HG03066 (cell line): ENCODE results near the gene FHAD1.
"Not testable (repeated sequence)": the region's sequence is repeated elsewhere in the genome, so short reads cannot be mapped to it uniquely, and the experiment has no call there.

ENCODE experiments used
- ATAC-seq: cut with Tn5 transposase; IDR thresholded peaks from one replicate; pipeline ENCODE4 v1.9.1; 2021; ENCODE audit warnings: low read depth; ENCODE audit not compliant: unreplicated experiment

FHAD1 gene

GRCh38 chr1:15388201-15388880 lies 141.3 kb downstream of the FHAD1 start:
- no peak for ATAC-seq

GRCh38 chr1:15389828-15390227 lies 142.8 kb downstream of the FHAD1 start:
- ATAC-seq: not testable (repeated sequence)

GRCh38 chr1:15390667-15391066 lies 143.6 kb downstream of the FHAD1 start:
- ATAC-seq: no peak

GRCh38 chr1:15391366-15391765 lies 144.3 kb downstream of the FHAD1 start:
- ATAC-seq: no peak

GRCh38 chr1:15393475-15394257 lies 146.6 kb downstream of the FHAD1 start:
- ATAC-seq: no peak

GRCh38 chr1:15394258-15394690 lies 147.3 kb downstream of the FHAD1 start:
- no peak for ATAC-seq

- no peak for ATAC-seq
Observed at GRCh38 chr1:15397236-15397635, 150.2 kb downstream of the FHAD1 start.

- ATAC-seq: no peak
Observed at GRCh38 chr1:15399710-15400109, 152.7 kb downstream of the FHAD1 start.

- ATAC-seq: no peak
Observed at GRCh38 chr1:15400627-15401026, 153.6 kb downstream of the FHAD1 start.

GRCh38 chr1:15401391-15402055 lies 154.5 kb downstream of the FHAD1 start:
- ATAC-seq: no peak

GRCh38 chr1:15402809-15403450 lies 155.9 kb downstream of the FHAD1 start:
- no peak for ATAC-seq

GRCh38 chr1:15403962-15404580 lies 157.0 kb downstream of the FHAD1 start:
- ATAC-seq: no peak

- no peak for ATAC-seq
Observed at GRCh38 chr1:15405106-15405850, 158.3 kb downstream of the FHAD1 start.

- no peak for ATAC-seq
Observed at GRCh38 chr1:15406614-15407559, 159.9 kb downstream of the FHAD1 start.

- ATAC-seq: no peak
Observed at GRCh38 chr1:15407580-15407979, 160.6 kb downstream of the FHAD1 start.

- no peak for ATAC-seq
Observed at GRCh38 chr1:15408890-15409387, 161.9 kb downstream of the FHAD1 start.

- peak; percentile 77 for ATAC-seq
Observed at GRCh38 chr1:15409388-15410222, 162.6 kb downstream of the FHAD1 start, which contains the start of gene EFHD2. Gene EFHD2 (plus strand): TSS chr1:15409888. CDS start chr1:15409972, 84 bp downstream.
